Hepatocyte (in vitro differentiated cells): Measurements from ENCODE around the gene FAM76B. TPM values are rescaled to one million over a fixed set of nuclear protein-coding genes. Genes with fewer than 3 reads are reported as not detected.
A peak's percentile ranks its signal among the peaks of the same experiment; 100 is the strongest.

Source experiments
- DNase-seq: peaks from one replicate; pipeline ENCODE4 v3.0.0-alpha.2; 2016; ENCODE audit warnings: low spot score
- H2AFZ ChIP-seq: fragments of 200-600 bp; sonication (generic); 2 replicates; pipeline ENCODE4 v1.6.0; 2016; ENCODE audit warnings: antibody characterized with exemption, mild to moderate bottlenecking
- H3K27ac ChIP-seq: fragments of 200-600 bp; sonication (generic); 2 replicates; pipeline ENCODE4 v1.5.1; 2016; ENCODE audit warnings: mild to moderate bottlenecking
- H3K27me3 ChIP-seq: fragments of 200-600 bp; sonication (generic); 2 replicates; pipeline ENCODE4 v1.6.1; 2016
- H3K36me3 ChIP-seq: fragments of 200-600 bp; sonication (generic); replicated peaks from 2 replicates; pipeline ENCODE4 v1.5.1; 2016; ENCODE audit warnings: low read depth; ENCODE audit not compliant: insufficient read depth
- H3K4me1 ChIP-seq: fragments of 200-600 bp; sonication (generic); 2 replicates; pipeline ENCODE4 v1.5.1; 2016; ENCODE audit warnings: mild to moderate bottlenecking, moderate library complexity; ENCODE audit not compliant: insufficient read depth
- H3K4me2 ChIP-seq: fragments of 200-600 bp; sonication (generic); 2 replicates; pipeline ENCODE4 v1.6.0; 2016
- H3K4me3 ChIP-seq: fragments of 200-600 bp; sonication (generic); 2 replicates; pipeline ENCODE4 v1.5.1; 2016; ENCODE audit warnings: mild to moderate bottlenecking
- H3K79me2 ChIP-seq: fragments of 200-600 bp; sonication (generic); 2 replicates; pipeline ENCODE4 v1.6.0; 2017; ENCODE audit warnings: mild to moderate bottlenecking
- H3K9me2 ChIP-seq: fragments of 200-600 bp; sonication (generic); replicated peaks from 2 replicates; pipeline ENCODE4 v1.6.0; 2017; ENCODE audit warnings: mild to moderate bottlenecking; ENCODE audit not compliant: insufficient read depth
- H3K9me3 ChIP-seq: fragments of 200-600 bp; sonication (generic); 2 replicates; pipeline ENCODE4 v1.5.1; 2016; ENCODE audit warnings: low read depth, mild to moderate bottlenecking
- H4K20me1 ChIP-seq: fragments of 200-600 bp; sonication (generic); 2 replicates; pipeline ENCODE4 v1.6.0; 2016; ENCODE audit warnings: mild to moderate bottlenecking; ENCODE audit not compliant: insufficient read depth, poor library complexity, severe bottlenecking
- CTCF ChIP-seq: fragments of 200-600 bp; sonication (generic); IDR thresholded peaks from 2 replicates; pipeline ENCODE4 v1.5.1; 2016; ENCODE audit warnings: antibody characterized with exemption, mild to moderate bottlenecking; ENCODE audit not compliant: poor library complexity
- EZH2 ChIP-seq: fragments of 200-600 bp; sonication (generic); IDR thresholded peaks from 2 replicates; pipeline ENCODE4 v1.6.1; 2016; ENCODE audit warnings: antibody characterized with exemption, mild to moderate bottlenecking, borderline replicate concordance
- EZH2phosphoT487 ChIP-seq: fragments of 200-600 bp; sonication (generic); IDR thresholded peaks from one replicate; pipeline ENCODE4 v1.6.1; 2018; ENCODE audit warnings: antibody characterized with exemption, mild to moderate bottlenecking, low read depth, moderate library complexity; ENCODE audit not compliant: unreplicated experiment, severe bottlenecking
- WGBS: methylation state at CpG from one replicate; pipeline ENCODE4 v1.1.6; 2016; ENCODE audit warnings: low lambda C conversion rate; ENCODE audit errors: missing lambda C conversion rate; 5-methylcytosine and 5-hydroxymethylcytosine counted together
- polyA plus RNA-seq: library from polyadenylated mRNA; unstranded; fragments of >200 nt; fragmentation: Nextera tagmentation; extraction: Ambion mirVana; gene quantifications from 2 replicates; pipeline ENCODE4 v1.2.1, GENCODE V29; 2016
- total RNA-seq: library from RNA; depleted of rRNA; stranded (reverse); fragments of >200 nt; gene quantifications from 2 replicates; pipeline ENCODE4 v1.2.3, GENCODE V29; 2014

Gene FAM76B
- total and polyA plus RNA-seq, 2 experiments from 2014 or later = 15.6 to 32.0 TPM

GRCh38 chr11:95734009-95734572 lies 55.5 kb downstream of the FAM76B start:
- H3K27ac ChIP-seq = no peak overlapping the region

GRCh38 chr11:95732930-95733602 lies 56.5 kb downstream of the FAM76B start:
- TF ChIP-seq EZH2phosphoT487 = no peak
- no peak for TF ChIP-seq CTCF
- no peak for TF ChIP-seq EZH2
- Histone ChIP-seq H3K36me3 (no peaks in the 10 kb centered on the region), H3K4me2 (no peak overlapping the region), H3K79me2 (no peaks in the 10 kb centered on the region), H3K9me2 (no peaks in the 10 kb centered on the region), H2AFZ (no peak overlapping the region), H3K4me1 (peaks cover 6% of the 10 kb centered on the region), H4K20me1 (no peaks in the 10 kb centered on the region), H3K4me3 (no peak overlapping the region), H3K27me3 (no peaks in the 10 kb centered on the region), H3K27ac (no peak overlapping the region), H3K9me3 (no peaks in the 10 kb centered on the region)
- WGBS = 76% methylated on average over 2 of the region's 2 CpGs
- DNase-seq = no peak

More at GRCh38 chr11:95734009-95734572, 55.5 kb downstream of the FAM76B start:
- 32% methylated on average over 4 of the region's 4 CpGs for WGBS
- Histone ChIP-seq H4K20me1 (no peaks in the 10 kb centered on the region), H2AFZ (no peak overlapping the region), H3K9me3 (no peaks in the 10 kb centered on the region), H3K27me3 (no peaks in the 10 kb centered on the region), H3K4me1 (peaks cover 6% of the 10 kb centered on the region), H3K9me2 (no peaks in the 10 kb centered on the region), H3K79me2 (no peaks in the 10 kb centered on the region), H3K36me3 (no peaks in the 10 kb centered on the region), H3K4me2 (peak overlapping the region; percentile 3), H3K4me3 (no peak overlapping the region)
- peak; percentile 29 for DNase-seq
- TF ChIP-seq EZH2 = no peak
- no peak for TF ChIP-seq CTCF
- no peak for TF ChIP-seq EZH2phosphoT487

- 93% methylated on average over 6 of the region's 6 CpGs for WGBS
- Histone ChIP-seq H3K9me3 (no peaks in the 10 kb centered on the region), H3K4me1 (peaks cover 6% of the 10 kb centered on the region), H3K79me2 (no peaks in the 10 kb centered on the region), H2AFZ (no peak overlapping the region), H3K36me3 (no peaks in the 10 kb centered on the region), H4K20me1 (no peaks in the 10 kb centered on the region), H3K27me3 (no peaks in the 10 kb centered on the region), H3K4me3 (no peak overlapping the region), H3K4me2 (no peak overlapping the region), H3K9me2 (no peaks in the 10 kb centered on the region), H3K27ac (no peak overlapping the region)
- TF ChIP-seq EZH2phosphoT487 (no peak), CTCF (no peak), EZH2 (no peak)
- no peak for DNase-seq
These were observed 60.1 kb downstream of the FAM76B start for GRCh38 chr11:95729462-95729861.
